Cardiac muscle cell (in vitro differentiated cells and primary cell): Measurements from ENCODE around the gene SNX9. TPM values are rescaled to one million over a fixed set of nuclear protein-coding genes. Genes with fewer than 3 reads are reported as not detected.

ENCODE experiments used
- DNase-seq, 2 donors: peaks; one replicate each; pipeline versions ENCODE4 v3.0.0 to v3.0.0-alpha.2; 2010 to 2017; ENCODE audit warnings: low read depth in 1 of 2, low spot score in 1 of 2
- H3K27ac ChIP-seq: fragments of 200-600 bp; sonication (generic); 2 replicates; pipeline ENCODE4 v1.5.1; 2016
- H3K27me3 ChIP-seq: fragments of 200-600 bp; sonication (generic); 2 replicates; pipeline ENCODE4 v1.6.0; 2016; ENCODE audit warnings: control low read depth
- H3K36me3 ChIP-seq: fragments of 200-600 bp; sonication (generic); 2 replicates; pipeline ENCODE4 v1.5.1; 2016; ENCODE audit warnings: control low read depth
- H3K4me1 ChIP-seq: fragments of 200-600 bp; sonication (generic); 2 replicates; pipeline ENCODE4 v1.8.1; 2017; ENCODE audit warnings: low read depth, mild to moderate bottlenecking, mixed run types
- H3K4me3 ChIP-seq: fragments of 200-600 bp; sonication (generic); 2 replicates; pipeline ENCODE4 v1.5.1; 2016; ENCODE audit warnings: mild to moderate bottlenecking
- H3K9me3 ChIP-seq: fragments of 200-600 bp; sonication (generic); 2 replicates; pipeline ENCODE4 v1.5.1; 2017; ENCODE audit warnings: low read depth, mild to moderate bottlenecking, control low read depth
- CTCF ChIP-seq: IDR thresholded peaks from 2 replicates; pipeline ENCODE4 v1.5.1; 2012; ENCODE audit warnings: low read depth, mild to moderate bottlenecking, low read length
- polyA plus RNA-seq: library from polyadenylated mRNA; unstranded; fragments of >200 nt; fragmentation: Nextera tagmentation; extraction: Ambion mirVana; gene quantifications from 2 replicates; pipeline ENCODE4 v1.2.1, GENCODE V29; 2016
- total RNA-seq: library from RNA; depleted of rRNA; stranded (reverse); fragments of >200 nt; gene quantifications from 2 replicates; pipeline ENCODE4 v1.2.3, GENCODE V29; 2016

The SNX9 gene
- total and polyA plus RNA-seq, 2 experiments from 2014 or later, result 23.9 to 27.0 TPM

- TF ChIP-seq CTCF, result no peak
- Histone ChIP-seq H3K36me3 (no peaks in the 10 kb centered on the region), H3K27ac (no peak overlapping the region), H3K4me3 (no peak overlapping the region), H3K4me1 (no peaks in the 10 kb centered on the region), H3K27me3 (no peaks in the 10 kb centered on the region), H3K9me3 (no peaks in the 10 kb centered on the region)
- DNase-seq, result no peak
These were observed 44.3 kb upstream of the SNX9 start for GRCh38 chr6:157778719-157779118.

- Histone ChIP-seq H3K27ac (no peak overlapping the region), H3K4me3 (no peak overlapping the region), H3K36me3 (no peaks in the 10 kb centered on the region), H3K27me3 (no peaks in the 10 kb centered on the region), H3K4me1 (no peaks in the 10 kb centered on the region), H3K9me3 (no peaks in the 10 kb centered on the region)
- peak in 1 of 2 donors; percentile 34 for DNase-seq
- no peak for TF ChIP-seq CTCF
These were observed 43.1 kb upstream of the SNX9 start for GRCh38 chr6:157779705-157780604.

- Histone ChIP-seq H3K4me3 (no peak overlapping the region), H3K36me3 (no peaks in the 10 kb centered on the region), H3K9me3 (no peaks in the 10 kb centered on the region), H3K27ac (no peak overlapping the region), H3K4me1 (no peaks in the 10 kb centered on the region), H3K27me3 (no peaks in the 10 kb centered on the region)
- no peak for DNase-seq
- TF ChIP-seq CTCF, result no peak
These were observed 37.4 kb upstream of the SNX9 start for GRCh38 chr6:157785636-157786035.

- Histone ChIP-seq H3K4me3 (no peak overlapping the region), H3K27me3 (no peaks in the 10 kb centered on the region), H3K9me3 (no peaks in the 10 kb centered on the region), H3K27ac (no peak overlapping the region), H3K36me3 (no peaks in the 10 kb centered on the region), H3K4me1 (no peaks in the 10 kb centered on the region)
- no peak for TF ChIP-seq CTCF
- DNase-seq, result no peak
These were observed 36.8 kb upstream of the SNX9 start for GRCh38 chr6:157786221-157786620.

- no peak overlapping the region for H3K4me3 ChIP-seq
- no peak for TF ChIP-seq CTCF
- no peaks in the 10 kb centered on the region for H3K9me3 ChIP-seq
- no peaks in the 10 kb centered on the region for H3K27me3 ChIP-seq
- H3K36me3 ChIP-seq, result no peaks in the 10 kb centered on the region
- no peak overlapping the region for H3K27ac ChIP-seq
- peak in 1 of 2 donors; percentile 46 for DNase-seq
- no peaks in the 10 kb centered on the region for H3K4me1 ChIP-seq
These were observed 36.0 kb upstream of the SNX9 start for GRCh38 chr6:157787080-157787479.
